CD4-positive, alpha-beta T cell (primary cell): ENCODE measurements around the gene GAGE2A. TPM values are rescaled to one million over a fixed set of nuclear protein-coding genes. Genes with fewer than 3 reads are reported as not detected.
"Not testable (repeated sequence)": the region's sequence is repeated elsewhere in the genome, so short reads cannot be mapped to it uniquely, and the experiment has no call there.

ENCODE experiments used
- ATAC-seq: fragments of 200-7000 bp; cut with Tn5 transposase; one replicate; pipeline ENCODE4 v1.10.0; 2022; ENCODE audit warnings: mild to moderate bottlenecking; ENCODE audit not compliant: poor library complexity
- CTCF ChIA-PET: fragments of 350-600 bp; sonication (Branson Sonifier 250); formaldehyde crosslinking; loops from one replicate; lab custom pipeline; 2021; ENCODE audit warnings: antibody characterized with exemption, inconsistent platforms; lab: Charles Lee
- POLR2A ChIA-PET: fragments of 350-600 bp; sonication (Branson Sonifier 250); formaldehyde crosslinking; loops from one replicate; lab custom pipeline; 2021; ENCODE audit warnings: antibody characterized with exemption, inconsistent platforms; lab: Charles Lee
- DNase-seq, 14 experiments: peaks; one replicate each; pipeline ENCODE4 v3.0.0-alpha.2; 2013 to 2020; ENCODE audit warnings: mixed read lengths in 2 of 14
- H3K27ac ChIP-seq, 2 donors: one replicate each; pipeline versions ENCODE4 v1.5.1 to v1.7.0; 2013; ENCODE audit warnings: low read length in 2 of 2, low read depth in 1 of 2, mild to moderate bottlenecking in 1 of 2
- H3K27me3 ChIP-seq, 2 experiments: 1 replicate in 1 of 2; 2 replicates in 1 of 2; pipeline versions ENCODE4 v1.6.1 to v1.7.0; 2013; ENCODE audit warnings: low read length in 2 of 2, control low read depth in 1 of 2, mild to moderate bottlenecking in 1 of 2, moderate library complexity in 1 of 2; ENCODE audit not compliant: insufficient read depth in 2 of 2, control insufficient read depth in 1 of 2
- H3K36me3 ChIP-seq: one replicate; pipeline ENCODE4 v1.6.1; 2013; ENCODE audit warnings: low read length, control low read depth; ENCODE audit not compliant: insufficient read depth
- H3K4me1 ChIP-seq: one replicate; pipeline ENCODE4 v1.6.1; 2013; ENCODE audit warnings: low read length, control low read depth; ENCODE audit not compliant: insufficient read depth
- H3K4me3 ChIP-seq: one replicate; pipeline ENCODE4 v1.5.1; 2013; ENCODE audit warnings: mild to moderate bottlenecking, low read length, moderate library complexity
- H3K9me3 ChIP-seq, 2 experiments: 1 replicate in 1 of 2; 2 replicates in 1 of 2; pipeline versions ENCODE4 v1.6.1 to v1.7.0; 2013; ENCODE audit warnings: low read length in 2 of 2, mild to moderate bottlenecking in 2 of 2, control low read depth in 1 of 2, moderate library complexity in 1 of 2; ENCODE audit not compliant: control insufficient read depth in 1 of 2, insufficient read depth in 1 of 2
- H3K27ac Mint-ChIP-seq: one replicate; pipeline ENCODE4 v1.8.0; 2020; ENCODE audit warnings: mixed read lengths
- H3K27me3 Mint-ChIP-seq: one replicate; pipeline ENCODE4 v1.8.0; 2021; ENCODE audit warnings: mixed read lengths
- H3K36me3 Mint-ChIP-seq: one replicate; pipeline ENCODE4 v1.8.0; 2021; ENCODE audit warnings: low read depth, mixed read lengths
- H3K4me1 Mint-ChIP-seq: one replicate; pipeline ENCODE4 v1.8.0; 2021; ENCODE audit warnings: low read depth, mixed read lengths
- H3K4me3 Mint-ChIP-seq: one replicate; pipeline ENCODE4 v1.8.0; 2020; ENCODE audit warnings: mild to moderate bottlenecking, mixed read lengths
- H3K9me3 Mint-ChIP-seq: one replicate; pipeline ENCODE4 v1.8.0; 2020; ENCODE audit warnings: mixed read lengths
- intact Hi-C, 2 experiments: fragments of 100-400 bp; cut with DNase I in 1 of 2; cut with micrococcal nuclease in 1 of 2; formaldehyde crosslinking; loops; one replicate each; pipeline versions ENCODE4 v1.15.1 to v1.9.0; 2023 to 2025; cut with DNase I, micrococcal nuclease
- total RNA-seq, 174 experiments: library from RNA in 2 of 174; stranded (reverse) in 2 of 174; gene quantifications; one replicate each; pipeline ENCODE4 v1.2.3 and lab custom pipeline; 2021 to 2026
- TF ChIP-seq, protein P1 (sequence below): fragments of 200-600 bp; IDR thresholded peaks from one replicate; pipeline ENCODE4 v1.8.0; 2022; ENCODE audit warnings: antibody characterized with exemption, mild to moderate bottlenecking

The GAGE2A gene
- total RNA-seq, 2 experiments from 2014 or later = not detected

DNA sequence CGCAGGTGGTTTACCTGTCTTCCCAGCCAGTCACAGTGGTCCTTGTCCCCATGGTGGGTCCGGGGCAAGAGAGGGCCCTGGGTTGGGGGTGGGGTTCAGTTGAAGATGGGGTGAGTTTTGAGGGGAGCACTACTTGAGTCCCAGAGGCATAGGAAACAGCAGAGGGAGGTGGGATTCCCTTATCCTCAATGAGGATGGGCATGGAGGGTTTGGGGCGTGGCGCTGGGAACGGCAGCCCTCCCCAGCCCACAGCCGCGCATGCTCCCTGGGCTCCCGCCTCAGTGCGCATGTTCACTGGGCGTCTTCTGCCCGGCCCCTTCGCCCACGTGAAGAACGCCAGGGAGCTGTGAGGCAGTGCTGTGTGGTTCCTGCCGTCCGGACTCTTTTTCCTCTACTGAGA, 9.6 kb upstream of the GAGE2A start, which contains the start of gene GAGE12H:
TSS of gene GAGE12H (plus strand) at position 301 of the 400 bp plus-strand sequence. CDS start 1,155 bp downstream, outside the sequence.
- H3K4me3 ChIP-seq, H3K4me1 Mint-ChIP-seq, H3K27ac ChIP-seq, H3K36me3 Mint-ChIP-seq, H3K9me3 ChIP-seq, H3K27ac Mint-ChIP-seq, H3K9me3 Mint-ChIP-seq, H3K4me3 Mint-ChIP-seq, intact Hi-C loops, H3K4me1 ChIP-seq, ATAC-seq, H3K27me3 ChIP-seq, H3K36me3 ChIP-seq, POLR2A ChIA-PET, DNase-seq, CTCF ChIA-PET, H3K27me3 Mint-ChIP-seq: not testable (repeated sequence)

DNA sequence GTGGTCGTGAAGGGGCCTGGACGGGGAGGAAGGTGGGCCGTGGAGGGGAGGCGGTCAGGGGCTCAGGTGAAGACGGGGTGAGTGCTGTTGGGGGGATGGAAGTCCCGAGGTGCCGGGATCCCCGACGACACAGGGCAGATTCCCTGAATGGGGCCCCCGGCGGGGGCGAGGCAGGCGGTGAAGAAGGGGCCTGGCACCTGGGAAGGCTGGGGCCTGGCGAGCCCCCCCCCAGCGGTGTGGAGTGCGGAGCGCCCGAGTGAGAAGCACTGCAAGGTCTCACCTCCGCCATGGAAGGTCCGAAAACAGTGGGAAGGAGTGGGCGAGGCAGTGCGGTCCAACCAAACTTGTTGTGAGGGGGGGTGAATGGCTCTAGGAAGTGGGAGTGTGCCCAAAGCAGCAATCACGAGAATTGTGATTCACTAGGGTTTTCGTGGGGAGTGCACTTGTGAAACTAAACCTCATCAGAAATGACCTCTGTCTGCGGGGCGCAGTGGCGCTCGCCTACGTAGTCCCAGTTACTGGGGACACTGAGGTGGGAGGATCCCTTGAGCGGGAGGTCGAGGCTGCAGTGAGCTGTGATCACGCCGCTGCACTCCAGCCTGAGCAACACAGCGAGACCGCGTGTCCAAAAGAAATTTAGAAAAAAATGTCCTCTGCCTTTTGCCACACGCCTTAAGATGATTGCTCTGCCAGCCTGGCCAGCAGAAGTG, 628 bp downstream of the GAGE2A start:
- H3K27ac Mint-ChIP-seq, H3K4me3 Mint-ChIP-seq, H3K36me3 ChIP-seq, H3K4me1 ChIP-seq, POLR2A ChIA-PET, H3K27me3 Mint-ChIP-seq, H3K4me3 ChIP-seq, ATAC-seq, H3K4me1 Mint-ChIP-seq, CTCF ChIA-PET, H3K9me3 Mint-ChIP-seq, H3K9me3 ChIP-seq, H3K27me3 ChIP-seq, H3K36me3 Mint-ChIP-seq, intact Hi-C loops, H3K27ac ChIP-seq: not testable (repeated sequence)
- peak in 3 of 14 experiments; percentile 2 to 32 (median 16) for DNase-seq

DNA sequence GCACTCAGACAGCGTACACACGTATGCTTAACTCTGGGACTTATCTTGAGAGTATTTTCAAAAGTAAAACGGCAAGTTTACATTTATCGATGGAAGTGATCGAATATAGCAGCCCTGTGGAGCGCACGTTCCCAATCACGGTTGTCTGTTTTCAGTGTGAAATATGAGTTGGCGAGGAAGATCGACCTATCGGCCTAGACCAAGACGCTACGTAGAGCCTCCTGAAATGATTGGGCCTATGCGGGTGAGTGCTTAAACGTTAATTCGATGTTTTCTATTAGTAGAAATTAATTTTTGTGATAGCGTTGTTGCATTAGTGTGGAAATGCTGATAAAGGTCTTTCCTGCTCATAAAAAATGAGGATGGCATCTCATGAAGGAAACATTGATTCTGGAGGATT, 1.2 kb downstream of the GAGE2A start:
- H3K36me3 Mint-ChIP-seq, H3K27me3 ChIP-seq, H3K9me3 ChIP-seq, H3K27me3 Mint-ChIP-seq, CTCF ChIA-PET, H3K9me3 Mint-ChIP-seq, H3K4me1 ChIP-seq, H3K27ac Mint-ChIP-seq, ATAC-seq, intact Hi-C loops, H3K36me3 ChIP-seq, H3K4me1 Mint-ChIP-seq, POLR2A ChIA-PET, H3K4me3 ChIP-seq, H3K27ac ChIP-seq, H3K4me3 Mint-ChIP-seq, DNase-seq: not testable (repeated sequence)

DNA sequence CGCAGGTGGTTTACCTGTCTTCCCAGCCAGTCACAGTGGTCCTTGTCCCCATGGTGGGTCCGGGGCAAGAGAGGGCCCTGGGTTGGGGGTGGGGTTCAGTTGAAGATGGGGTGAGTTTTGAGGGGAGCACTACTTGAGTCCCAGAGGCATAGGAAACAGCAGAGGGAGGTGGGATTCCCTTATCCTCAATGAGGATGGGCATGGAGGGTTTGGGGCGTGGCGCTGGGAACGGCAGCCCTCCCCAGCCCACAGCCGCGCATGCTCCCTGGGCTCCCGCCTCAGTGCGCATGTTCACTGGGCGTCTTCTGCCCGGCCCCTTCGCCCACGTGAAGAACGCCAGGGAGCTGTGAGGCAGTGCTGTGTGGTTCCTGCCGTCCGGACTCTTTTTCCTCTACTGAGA, 9.4 kb downstream of the GAGE2A start, which contains the start of gene GAGE1:
TSS of gene GAGE1 (plus strand) at position 301 of the 400 bp plus-strand sequence. CDS start 1,155 bp downstream, outside the sequence.
- H3K9me3 ChIP-seq, H3K27me3 ChIP-seq, H3K4me1 ChIP-seq, H3K9me3 Mint-ChIP-seq, ATAC-seq, H3K27ac ChIP-seq, CTCF ChIA-PET, H3K27ac Mint-ChIP-seq, POLR2A ChIA-PET, H3K36me3 ChIP-seq, DNase-seq, intact Hi-C loops, H3K4me3 ChIP-seq, H3K4me1 Mint-ChIP-seq, H3K27me3 Mint-ChIP-seq, H3K36me3 Mint-ChIP-seq, H3K4me3 Mint-ChIP-seq: not testable (repeated sequence)

DNA sequence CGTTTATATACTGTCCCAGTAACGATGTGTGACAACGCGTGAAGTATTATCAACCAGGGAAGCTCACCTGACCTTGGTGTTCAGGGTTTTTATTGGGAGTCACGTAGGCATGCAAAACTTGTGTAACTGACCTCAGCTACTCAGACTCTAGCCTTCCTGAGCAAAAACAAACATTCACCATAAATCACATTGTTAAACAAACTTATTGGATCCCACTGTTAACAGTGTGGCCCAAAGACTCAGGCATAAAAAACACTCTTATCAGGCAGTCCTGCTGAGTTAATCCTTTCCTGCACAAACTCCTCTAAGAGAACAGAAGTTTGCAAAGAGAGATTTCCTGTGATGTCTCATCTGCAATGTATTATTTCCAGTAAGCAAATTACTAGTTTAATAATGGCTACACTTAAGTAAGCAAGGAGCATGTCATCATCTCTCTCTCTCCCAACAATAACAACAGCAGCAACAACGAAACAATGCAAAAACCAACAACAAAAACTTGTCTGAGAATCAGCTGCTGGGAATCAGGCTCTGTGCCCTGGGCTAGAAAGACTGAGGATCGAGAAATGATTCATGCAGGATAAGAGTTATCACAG, 21.5 kb downstream of the GAGE2A start:
- no peak for DNase-seq
- Histone ChIP-seq H3K4me3 (no peak overlapping the region), H3K27ac (no peak overlapping the region), H3K4me1 (no peaks in the 10 kb centered on the region), H3K27me3 (no peaks in the 10 kb centered on the region), H3K9me3 (no peaks in the 10 kb centered on the region), H3K36me3 (no peaks in the 10 kb centered on the region)
- Mint-ChIP-seq H3K4me1 (no peaks in the 10 kb centered on the region), H3K27ac (no peak overlapping the region), H3K36me3 (no peaks in the 10 kb centered on the region), H3K4me3 (no peak overlapping the region), H3K27me3 (no peaks in the 10 kb centered on the region), H3K9me3 (no peaks in the 10 kb centered on the region)
- POLR2A ChIA-PET = no interaction called here
- intact Hi-C loops = no loop called here
- TF ChIP-seq, protein P1, sequence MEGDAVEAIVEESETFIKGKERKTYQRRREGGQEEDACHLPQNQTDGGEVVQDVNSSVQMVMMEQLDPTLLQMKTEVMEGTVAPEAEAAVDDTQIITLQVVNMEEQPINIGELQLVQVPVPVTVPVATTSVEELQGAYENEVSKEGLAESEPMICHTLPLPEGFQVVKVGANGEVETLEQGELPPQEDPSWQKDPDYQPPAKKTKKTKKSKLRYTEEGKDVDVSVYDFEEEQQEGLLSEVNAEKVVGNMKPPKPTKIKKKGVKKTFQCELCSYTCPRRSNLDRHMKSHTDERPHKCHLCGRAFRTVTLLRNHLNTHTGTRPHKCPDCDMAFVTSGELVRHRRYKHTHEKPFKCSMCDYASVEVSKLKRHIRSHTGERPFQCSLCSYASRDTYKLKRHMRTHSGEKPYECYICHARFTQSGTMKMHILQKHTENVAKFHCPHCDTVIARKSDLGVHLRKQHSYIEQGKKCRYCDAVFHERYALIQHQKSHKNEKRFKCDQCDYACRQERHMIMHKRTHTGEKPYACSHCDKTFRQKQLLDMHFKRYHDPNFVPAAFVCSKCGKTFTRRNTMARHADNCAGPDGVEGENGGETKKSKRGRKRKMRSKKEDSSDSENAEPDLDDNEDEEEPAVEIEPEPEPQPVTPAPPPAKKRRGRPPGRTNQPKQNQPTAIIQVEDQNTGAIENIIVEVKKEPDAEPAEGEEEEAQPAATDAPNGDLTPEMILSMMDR = no peak
- ATAC-seq = no peak
- CTCF ChIA-PET = no interaction called here
